ENCODE measurements around the gene FLNB. TPM values are rescaled to one million over a fixed set of nuclear protein-coding genes. Genes with fewer than 3 reads are reported as not detected.
A peak's percentile ranks its signal among the peaks of the same experiment; 100 is the strongest.

Gene FLNB
- total RNA-seq, 4 donors from 2014 or later: 265 to 345 (median 277) TPM

GRCh38 chr3:58183891-58184290 lies 175.7 kb downstream of the FLNB start:
- TF ChIP-seq CTCF (IDR thresholded peaks at IDR 0.05): no peak
- no peak for TF ChIP-seq EP300 (IDR thresholded peaks at IDR 0.05)
- no peak for TF ChIP-seq POLR2A (IDR thresholded peaks at IDR 0.05)
- no peaks in the 10 kb centered on the region for H3K9me3 ChIP-seq
- WGBS, 2 donors: 81 to 83% methylated on average over 8 of the region's 12 CpGs
- H3K27me3 ChIP-seq: no peaks in the 10 kb centered on the region
- H3K27ac ChIP-seq: no peak overlapping the region
- H3K36me3 ChIP-seq: no peaks in the 10 kb centered on the region
- DNase-seq (ENCODE audit: low spot score in 2 of 2): no peak
- no peak overlapping the region for H3K4me3 ChIP-seq
- peaks cover 0 to 5% (median 0%) of the 10 kb centered on the region in 4 donors for H3K4me1 ChIP-seq

GRCh38 chr3:58184309-58184981 lies 176.2 kb downstream of the FLNB start:
- no peak for TF ChIP-seq CTCF (IDR thresholded peaks at IDR 0.05)
- Histone ChIP-seq H3K4me3 (no peak overlapping the region), H3K36me3 (no peaks in the 10 kb centered on the region), H3K27ac (no peak overlapping the region), H3K4me1 (peaks cover 0 to 5% (median 0%) of the 10 kb centered on the region in 4 donors), H3K27me3 (no peaks in the 10 kb centered on the region), H3K9me3 (no peaks in the 10 kb centered on the region)
- DNase-seq (ENCODE audit: low spot score in 2 of 2): no peak
- WGBS, 2 donors: 91 to 93% methylated on average over 11 of the region's 11 CpGs

GRCh38 chr3:58184982-58185360 lies 176.7 kb downstream of the FLNB start:
- no peak for DNase-seq (ENCODE audit: low spot score in 2 of 2)
- Histone ChIP-seq H3K27ac (no peak overlapping the region), H3K4me3 (no peak overlapping the region), H3K27me3 (no peaks in the 10 kb centered on the region), H3K4me1 (peaks cover 0 to 5% (median 0%) of the 10 kb centered on the region in 4 donors), H3K36me3 (no peaks in the 10 kb centered on the region), H3K9me3 (no peaks in the 10 kb centered on the region)
- WGBS, 2 donors: 89 to 90% methylated on average over 7 of the region's 7 CpGs
- TF ChIP-seq EP300 (IDR thresholded peaks at IDR 0.05) (no peak), POLR2A (IDR thresholded peaks at IDR 0.05) (no peak), CTCF (IDR thresholded peaks at IDR 0.05) (no peak)

GRCh38 chr3:58188173-58188564 lies 179.9 kb downstream of the FLNB start:
- H3K9me3 ChIP-seq: no peaks in the 10 kb centered on the region
- H3K27me3 ChIP-seq: no peaks in the 10 kb centered on the region
- H3K4me1 ChIP-seq: peaks cover 0 to 5% (median 0%) of the 10 kb centered on the region in 4 donors
- H3K27ac ChIP-seq: peak overlapping the region in 1 of 4 donors; percentile 55
- WGBS, 2 donors: 77 to 80% methylated on average over 6 of the region's 6 CpGs
- DNase-seq (ENCODE audit: low spot score in 2 of 2): no peak
- no peak overlapping the region for H3K4me3 ChIP-seq
- H3K36me3 ChIP-seq: no peaks in the 10 kb centered on the region
- TF ChIP-seq CTCF (IDR thresholded peaks at IDR 0.05) (no peak), EP300 (IDR thresholded peaks at IDR 0.05) (no peak), POLR2A (IDR thresholded peaks at IDR 0.05) (no peak)

- H3K4me3 ChIP-seq: no peak overlapping the region
- no peaks in the 10 kb centered on the region for H3K27me3 ChIP-seq
- WGBS, 2 donors: 68 to 73% methylated on average over 10 of the region's 10 CpGs
- DNase-seq (ENCODE audit: low spot score in 2 of 2): no peak
- H3K4me1 ChIP-seq: peaks cover 0 to 5% (median 0%) of the 10 kb centered on the region in 4 donors
- H3K36me3 ChIP-seq: no peaks in the 10 kb centered on the region
- TF ChIP-seq EP300 (IDR thresholded peaks at IDR 0.05) (peak in 1 of 2 donors; percentile 35), CTCF (IDR thresholded peaks at IDR 0.05) (no peak), POLR2A (IDR thresholded peaks at IDR 0.05) (no peak)
- H3K9me3 ChIP-seq: no peaks in the 10 kb centered on the region
- peak overlapping the region in 1 of 4 donors; percentile 55 for H3K27ac ChIP-seq
Observed at GRCh38 chr3:58188921-58189451, 180.8 kb downstream of the FLNB start.
